Forelimb muscle (tissue), 1 donor: ENCODE results near the gene STK24. TPM values are rescaled to one million over a fixed set of nuclear protein-coding genes. Genes with fewer than 3 reads are reported as not detected.

Source experiments
- DNase-seq: peaks from one replicate; pipeline ENCODE4 v3.0.0-alpha.2; 2013; ENCODE audit warnings: low read depth
- polyA plus RNA-seq: library from polyadenylated mRNA; unstranded; fragments of 120-200 nt; gene quantifications from one replicate; pipeline ENCODE4 v1.2.1, GENCODE V29; 2013; ENCODE audit not compliant: insufficient read length

The STK24 gene
- polyA plus RNA-seq, 1 donor: 41.5 TPM

DNA sequence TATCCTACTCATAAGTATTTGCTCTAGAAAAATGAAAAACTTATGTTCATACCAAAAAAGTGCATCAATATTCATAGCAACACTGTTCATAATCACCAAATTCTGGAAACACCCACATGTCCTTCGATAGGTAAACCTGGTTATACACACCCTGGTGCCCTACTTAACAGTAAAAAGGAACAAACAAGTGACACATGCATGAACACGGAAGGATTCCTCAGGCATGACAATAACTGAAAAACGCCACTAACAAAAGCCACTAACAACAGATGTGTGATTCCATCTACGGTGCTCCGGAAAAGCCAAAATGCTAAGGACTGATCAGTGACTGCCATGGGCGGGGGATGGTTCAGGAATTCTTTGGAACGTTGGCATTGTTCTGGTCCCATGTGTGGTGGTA is 65.5 kb downstream of the STK24 start:
- DNase-seq: no peak

DNA sequence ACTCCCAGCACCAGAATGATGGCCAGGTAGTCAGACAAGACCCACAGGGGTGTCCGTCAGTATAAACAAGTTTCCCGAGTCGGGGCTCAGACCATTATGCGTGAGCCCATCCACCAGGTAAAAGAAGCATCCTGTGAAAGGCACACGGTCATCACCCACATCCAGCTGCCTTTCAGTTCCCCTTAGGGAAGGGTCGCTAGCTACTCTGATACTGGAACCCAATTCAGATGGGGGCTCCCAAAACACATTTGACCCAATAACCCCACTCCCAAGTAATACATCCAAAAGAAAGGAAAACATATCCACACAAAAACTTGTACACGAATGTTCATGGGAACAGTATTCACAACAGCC is 66.8 kb downstream of the STK24 start:
- no peak for DNase-seq

DNA sequence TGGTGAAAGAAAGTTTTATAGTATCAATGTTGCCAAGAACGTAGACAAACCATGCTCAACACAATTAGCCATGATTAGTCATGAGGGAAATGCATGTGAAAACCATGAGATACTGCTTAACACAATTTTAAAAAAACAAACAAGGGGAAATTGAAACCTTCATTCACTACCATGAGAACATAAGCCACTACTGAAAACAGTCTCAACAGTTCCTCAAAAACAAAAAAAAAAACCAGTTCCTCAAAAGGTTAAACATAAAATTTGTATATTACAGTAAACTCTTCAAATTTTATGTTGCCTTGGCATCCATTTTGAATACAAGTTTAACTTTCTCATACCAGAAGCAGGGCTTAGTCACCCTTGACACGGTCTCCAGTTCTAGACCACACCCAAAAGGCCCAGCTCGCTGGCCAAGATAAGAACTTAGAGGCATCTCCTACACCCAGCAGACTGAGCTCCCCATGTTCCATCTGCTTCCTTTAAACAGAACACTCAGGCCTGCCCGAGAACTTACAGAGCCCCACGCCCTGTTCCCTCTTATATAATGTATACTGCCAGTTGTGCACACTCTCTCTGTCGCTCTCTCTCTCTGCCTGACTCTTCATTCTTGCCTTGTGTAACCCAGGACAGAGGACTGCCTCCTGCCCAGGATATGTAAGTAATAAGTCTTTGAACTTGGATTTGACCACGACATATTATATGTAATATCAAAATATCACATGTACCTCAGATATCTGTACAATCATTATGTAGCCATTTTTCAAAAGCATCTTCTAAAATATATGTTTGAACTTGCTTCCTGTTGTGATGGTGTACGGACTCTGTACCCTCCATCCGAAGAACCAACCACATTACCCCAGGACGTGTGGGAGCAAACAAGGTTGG is 67.4 kb downstream of the STK24 start:
- no peak for DNase-seq

DNA sequence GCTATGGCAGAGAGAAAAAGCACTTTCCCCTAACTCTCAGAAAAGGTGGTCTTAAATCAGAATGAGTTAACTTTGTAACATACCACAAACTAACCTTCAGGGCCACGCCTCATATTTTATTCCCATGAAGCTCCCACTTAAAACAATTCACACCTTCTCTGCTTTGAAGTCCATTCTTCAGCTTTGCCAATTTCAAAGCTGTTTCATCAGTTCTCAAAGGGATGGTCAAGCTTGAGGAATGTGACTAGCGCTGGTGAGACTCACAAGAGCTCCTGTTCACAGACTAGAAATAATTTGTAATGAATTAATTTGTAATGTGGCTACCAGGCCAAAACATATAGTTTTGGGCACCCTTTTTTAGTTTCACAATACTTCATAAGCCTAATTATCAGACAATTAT is 68.2 kb downstream of the STK24 start:
- no peak for DNase-seq

DNA sequence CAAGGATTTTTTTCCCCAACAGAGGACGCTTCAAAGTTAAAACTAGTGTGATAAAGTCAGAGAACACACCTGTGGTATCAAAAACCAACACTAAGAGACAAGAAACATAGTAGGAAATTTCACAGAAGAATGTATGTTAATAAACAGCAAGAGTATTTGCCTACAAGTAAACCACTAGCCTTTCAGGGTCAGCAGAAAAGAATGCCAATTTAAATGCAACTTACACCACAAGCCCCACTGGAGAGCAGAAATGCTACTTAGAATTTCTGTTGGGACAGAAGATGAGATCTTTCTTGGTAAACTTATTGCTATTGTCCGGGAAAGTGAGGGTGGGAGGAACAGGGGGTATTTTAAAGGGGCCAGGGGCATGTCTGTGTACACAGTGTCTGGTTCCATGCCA is 68.6 kb downstream of the STK24 start:
- no peak for DNase-seq

DNA sequence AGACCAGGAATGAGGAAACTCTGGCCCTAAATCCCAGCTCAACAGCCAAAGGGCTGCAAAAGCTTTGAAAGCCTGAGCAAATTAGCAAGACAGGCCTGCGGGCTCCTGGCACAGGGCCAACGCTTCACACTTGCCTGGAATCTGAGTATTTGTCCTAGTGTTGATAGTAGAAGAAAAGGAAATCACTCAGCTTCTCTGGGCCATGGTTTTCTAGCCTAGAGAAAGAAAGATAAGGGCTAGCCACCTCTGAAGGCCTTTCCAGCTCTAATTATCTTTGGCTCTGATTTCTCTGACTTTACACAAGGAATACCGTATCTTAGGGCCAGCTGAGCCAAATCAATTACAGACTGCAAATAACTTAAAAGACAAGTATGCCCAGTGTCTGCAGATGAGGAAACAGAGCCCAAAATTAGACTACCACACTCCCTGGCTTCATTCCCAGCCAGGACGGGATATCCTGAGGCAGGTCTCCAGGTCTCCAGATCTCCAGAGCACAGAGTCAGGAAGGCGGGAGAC is 69.6 kb downstream of the STK24 start:
- no peak for DNase-seq

DNA sequence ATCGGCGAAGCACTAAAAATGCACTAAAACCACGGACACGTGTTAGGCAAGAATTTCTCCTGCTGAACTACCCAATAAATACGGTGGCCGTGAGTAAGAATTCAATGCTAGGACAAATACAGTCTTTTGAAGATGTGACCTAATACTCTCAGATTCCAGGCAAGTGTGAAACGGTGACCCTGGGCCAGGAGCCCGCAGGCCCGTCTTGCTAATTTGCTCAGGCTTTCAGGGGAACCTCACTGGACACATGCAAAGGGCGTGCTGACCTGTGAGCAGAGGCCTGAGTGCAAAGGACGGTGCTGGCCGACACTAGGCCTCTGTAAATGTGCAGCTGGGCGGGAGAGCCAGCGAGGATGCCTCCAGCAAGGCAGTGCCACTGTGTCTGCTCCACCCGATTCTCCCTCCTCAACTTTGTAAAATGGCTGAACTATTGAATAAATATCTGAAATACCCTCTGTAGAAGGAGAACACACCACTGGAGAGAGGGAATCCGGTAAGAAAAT is 70.1 kb downstream of the STK24 start:
- DNase-seq: no peak

DNA sequence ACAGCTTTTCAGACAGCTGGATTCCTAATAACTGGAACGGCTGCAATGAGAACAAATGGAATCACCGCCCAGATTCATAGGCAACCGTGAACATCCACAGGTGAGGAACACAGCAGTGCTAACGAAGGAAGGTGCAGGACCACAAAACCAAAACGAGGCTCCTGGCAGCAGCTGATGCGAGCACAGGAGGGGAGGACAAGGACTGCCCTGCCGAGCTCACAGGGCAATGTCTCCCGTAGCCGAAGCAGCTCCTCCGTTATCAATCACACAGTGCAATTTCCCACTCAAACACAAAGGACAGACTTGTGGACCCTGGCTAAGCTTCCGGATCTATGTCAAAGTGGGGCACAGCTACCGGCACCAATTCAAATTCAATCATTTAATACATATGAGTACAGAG is 70.6 kb downstream of the STK24 start:
- DNase-seq: no peak

DNA sequence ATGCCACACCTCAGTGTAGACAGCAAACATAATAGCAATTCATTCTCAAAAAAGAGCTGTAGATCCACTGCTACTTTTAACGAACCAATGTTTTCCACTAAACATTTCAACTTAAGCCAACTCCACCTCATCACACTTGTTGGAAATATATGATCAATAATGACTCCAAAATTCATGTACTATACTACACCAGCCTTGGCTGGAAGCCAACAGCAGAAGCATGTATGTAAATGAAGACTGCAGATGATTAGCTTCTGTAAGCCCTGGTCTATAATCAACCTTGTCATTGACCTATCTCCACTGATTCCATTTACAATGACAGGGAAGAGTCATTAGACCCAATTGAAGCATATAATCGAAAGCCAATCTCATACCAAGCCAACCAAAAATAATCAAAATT is 71.7 kb downstream of the STK24 start:
- no peak for DNase-seq

DNA sequence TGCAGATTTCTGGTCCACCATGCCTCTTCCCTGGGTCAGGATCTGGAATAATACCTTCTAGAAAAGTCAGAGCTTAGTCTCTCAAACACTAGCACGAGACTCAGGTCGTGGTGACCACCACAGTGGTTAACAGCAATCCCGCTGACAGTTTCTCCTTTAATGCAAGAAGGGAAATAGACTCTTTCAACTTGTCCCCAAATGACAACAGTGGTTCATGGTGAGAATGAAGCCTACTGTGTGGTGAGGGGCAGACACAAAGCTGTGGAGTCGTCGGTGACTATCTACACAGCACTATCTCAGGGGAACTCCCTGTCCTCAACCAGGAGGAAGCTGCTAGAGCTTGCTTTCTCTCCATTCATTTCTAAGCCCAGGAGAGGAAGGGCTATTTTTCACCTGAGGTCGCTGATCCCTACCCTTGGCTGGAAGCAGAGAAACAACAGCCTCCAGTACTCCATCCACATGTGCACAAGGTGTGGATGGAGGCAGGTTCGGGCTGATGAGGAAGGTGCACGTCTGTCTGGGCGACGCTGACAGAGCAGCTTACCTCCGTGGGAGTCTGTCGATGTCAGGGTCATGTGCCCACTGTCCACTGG is 72.4 kb downstream of the STK24 start:
- no peak for DNase-seq

DNA sequence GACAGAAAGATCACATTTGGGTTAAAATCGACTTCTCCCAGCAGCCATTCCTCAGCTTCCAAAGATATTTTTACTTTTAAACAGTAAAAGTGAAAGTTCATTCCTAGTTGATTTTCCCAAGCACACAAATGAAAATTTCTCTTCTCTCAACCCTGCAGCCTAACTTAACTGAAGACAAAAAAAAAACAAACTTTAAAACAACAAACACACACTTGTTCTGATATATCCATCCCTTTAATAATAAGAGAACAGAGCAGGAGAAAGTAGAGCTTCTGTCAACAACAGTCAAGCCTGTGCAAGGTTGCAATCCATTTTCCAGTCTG is 72.9 kb downstream of the STK24 start:
- no peak for DNase-seq

DNA sequence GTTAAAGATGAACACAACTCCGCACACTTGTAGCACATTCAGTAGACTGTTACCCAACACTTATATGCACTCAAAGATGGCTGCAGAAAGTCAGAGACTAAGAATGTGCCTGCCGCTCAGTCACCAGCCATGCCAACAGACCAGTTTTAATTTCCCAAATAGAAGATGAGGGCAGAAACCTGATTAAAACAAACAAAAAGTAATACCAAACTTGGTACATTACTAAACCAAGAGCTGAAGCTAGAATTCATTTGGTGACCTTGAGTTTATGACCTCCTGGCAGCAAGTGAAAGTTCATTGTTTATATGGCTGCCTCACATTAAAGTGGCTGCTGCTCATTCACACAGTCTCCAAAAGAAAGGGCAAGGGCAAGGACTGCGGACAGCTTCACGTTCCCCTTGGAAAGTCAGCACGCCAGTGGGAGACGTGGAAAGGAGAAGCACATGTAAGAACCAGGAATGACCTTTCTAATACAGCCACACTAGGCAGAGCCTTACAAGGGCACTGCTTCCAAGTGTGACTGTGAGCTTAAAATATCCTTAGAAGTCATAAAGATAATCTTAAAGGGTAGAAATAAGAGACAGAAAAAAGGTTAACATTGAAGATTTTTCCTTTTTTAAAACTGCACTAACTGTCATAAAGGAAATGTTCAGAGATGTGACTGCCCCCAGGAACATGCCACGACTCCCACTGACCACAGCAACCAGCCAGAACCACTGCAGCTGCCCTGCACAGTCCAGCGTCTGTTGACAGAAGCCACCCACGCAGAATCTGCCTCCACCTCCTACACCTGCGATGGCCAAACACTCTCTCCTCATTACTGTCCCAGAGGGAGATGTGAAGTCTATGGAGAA is 73.5 kb downstream of the STK24 start:
- DNase-seq: no peak

DNA sequence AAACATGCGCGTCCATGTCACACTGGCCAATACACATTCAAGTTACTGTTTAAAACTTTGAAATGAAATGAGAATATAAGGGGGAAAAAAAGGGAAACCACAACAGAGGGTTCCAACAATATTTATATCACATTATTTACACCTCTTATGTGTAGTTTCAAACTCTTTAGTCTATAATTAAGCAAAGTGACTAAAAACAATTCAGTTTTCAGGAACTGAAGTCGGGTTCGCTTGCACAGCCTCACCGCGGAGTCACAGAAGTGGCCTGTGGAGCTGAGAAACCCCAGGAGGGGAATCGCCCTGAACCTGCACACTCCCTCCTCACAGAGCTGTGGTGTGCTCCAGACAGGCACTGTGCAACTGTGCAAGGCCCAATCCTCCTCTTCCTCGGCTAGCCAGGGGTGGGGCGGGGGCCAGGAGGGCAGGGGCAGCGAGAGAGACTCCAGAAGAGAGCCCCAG is 75.9 kb downstream of the STK24 start:
- no peak for DNase-seq

DNA sequence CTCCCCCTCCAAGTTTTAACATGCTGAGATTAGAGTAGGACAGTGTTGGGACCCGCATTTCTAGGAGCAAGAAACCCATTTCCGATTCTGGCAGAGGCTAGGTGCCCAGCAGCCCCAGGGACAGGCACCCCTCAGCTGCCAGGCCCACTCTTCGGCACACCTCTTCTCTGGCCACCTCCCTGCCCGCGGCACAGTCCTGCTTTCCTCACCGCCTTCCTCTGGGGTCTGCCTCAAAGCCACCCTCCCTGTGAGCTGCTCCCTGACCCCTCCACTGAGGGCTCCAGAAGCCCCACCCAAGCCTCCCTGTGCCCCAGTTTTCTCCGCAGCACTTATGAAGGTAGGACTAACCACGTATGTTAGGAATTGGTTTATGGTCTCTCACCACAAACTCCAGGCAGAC is 79.9 kb downstream of the STK24 start:
- DNase-seq: no peak

DNA sequence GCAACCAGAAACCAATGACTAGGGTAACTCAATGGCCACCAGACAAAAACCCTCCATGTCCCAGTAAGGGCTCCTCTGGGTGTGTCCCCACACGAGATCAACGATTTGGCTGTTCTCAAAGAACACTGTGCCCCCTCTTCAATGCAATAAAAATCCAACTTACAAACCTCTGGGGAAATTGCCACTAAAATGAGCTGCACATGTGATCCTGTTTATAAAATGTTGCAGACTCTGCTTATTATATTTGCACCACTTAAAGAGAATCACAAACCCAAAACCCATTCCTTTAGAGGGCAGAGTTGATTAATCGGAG is 80.5 kb downstream of the STK24 start:
- no peak for DNase-seq

DNA sequence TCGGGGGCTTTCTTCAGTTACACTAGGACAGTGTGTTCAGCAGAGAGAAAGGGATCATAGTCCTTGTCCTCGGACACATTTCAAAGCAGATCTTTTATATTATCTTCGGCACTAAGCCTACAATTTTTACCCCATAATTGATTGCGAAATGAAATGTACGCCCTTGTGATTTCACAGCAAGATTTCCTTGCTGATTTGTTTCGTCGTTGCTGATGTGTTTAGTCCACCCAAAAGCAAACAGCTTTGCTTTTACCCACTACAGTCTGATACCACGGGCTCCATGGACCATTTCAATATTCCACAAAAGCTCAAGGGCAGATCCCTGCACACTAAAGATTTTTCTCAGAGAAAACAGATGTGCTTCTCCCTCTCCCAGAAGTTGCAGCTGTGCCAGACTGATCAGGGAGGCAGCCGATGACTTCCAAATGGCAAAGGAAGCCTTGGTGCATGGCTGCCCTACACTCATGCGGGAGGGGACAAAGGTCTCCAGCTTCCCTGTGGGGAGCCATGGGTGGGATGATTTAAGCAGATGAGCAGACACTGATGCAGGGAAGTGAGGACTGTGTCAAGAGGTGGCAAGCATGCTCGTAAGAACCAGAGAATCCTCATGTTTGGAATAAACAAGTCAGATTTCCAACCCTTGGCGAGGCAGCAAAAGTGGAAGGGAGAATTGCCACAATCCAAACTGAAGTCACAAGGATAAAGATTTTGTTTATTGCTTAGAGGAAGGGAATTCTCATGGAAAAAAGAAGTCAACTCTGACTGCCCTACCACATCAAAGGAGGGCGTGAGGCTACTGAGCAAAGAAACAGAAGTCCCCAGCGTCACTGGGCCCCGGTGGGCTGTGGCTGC is 81.1 kb downstream of the STK24 start:
- DNase-seq: no peak

DNA sequence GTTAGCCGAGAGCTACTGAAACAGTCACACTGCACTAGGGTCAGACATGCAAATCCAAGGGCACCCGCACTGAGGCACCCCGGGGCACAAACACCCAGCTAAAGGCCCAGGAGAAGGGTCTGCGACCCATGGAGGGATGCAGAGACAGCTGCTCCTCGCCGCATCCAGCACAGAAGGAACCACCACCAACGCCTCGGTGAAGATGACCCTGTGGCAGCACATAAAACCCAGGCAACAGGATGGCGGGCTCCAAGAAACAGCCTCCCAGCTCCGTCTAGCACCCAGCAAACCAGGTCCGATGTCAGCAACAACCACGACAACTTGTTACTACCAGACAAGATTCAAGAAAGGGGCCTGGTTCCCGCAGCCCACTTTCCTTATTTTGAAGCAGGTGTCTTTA is 82.1 kb downstream of the STK24 start:
- DNase-seq: no peak

DNA sequence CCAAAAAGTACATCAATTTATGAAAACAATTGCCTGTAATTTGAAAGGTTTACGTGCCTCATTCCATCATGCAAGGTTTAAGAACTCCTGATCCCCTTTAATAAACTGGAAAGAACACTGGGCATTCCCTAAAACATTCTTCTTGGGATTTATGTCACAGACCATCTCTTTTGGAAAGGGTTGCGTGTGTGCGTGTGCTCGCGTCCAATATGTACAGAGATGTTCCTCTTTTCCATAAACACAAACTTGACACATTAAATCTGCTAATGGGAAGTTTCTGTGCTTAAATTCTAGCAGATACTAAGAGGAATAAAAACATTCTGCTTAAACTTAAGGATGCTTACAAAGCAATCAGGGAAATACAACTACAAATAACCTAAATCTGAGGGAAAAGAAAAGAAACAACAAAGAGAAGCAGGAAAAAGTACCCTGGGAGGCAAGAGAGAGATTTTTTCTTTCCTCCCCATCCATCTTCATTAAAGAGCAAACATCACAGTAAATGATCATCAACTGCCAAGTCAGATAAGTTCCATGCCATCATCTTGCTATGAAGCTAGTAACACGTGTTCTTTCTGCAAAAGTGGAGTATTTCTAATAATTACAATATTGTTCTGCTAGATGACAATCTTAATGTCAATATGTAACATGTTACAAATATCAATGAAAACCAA is 83.7 kb downstream of the STK24 start:
- DNase-seq: no peak

DNA sequence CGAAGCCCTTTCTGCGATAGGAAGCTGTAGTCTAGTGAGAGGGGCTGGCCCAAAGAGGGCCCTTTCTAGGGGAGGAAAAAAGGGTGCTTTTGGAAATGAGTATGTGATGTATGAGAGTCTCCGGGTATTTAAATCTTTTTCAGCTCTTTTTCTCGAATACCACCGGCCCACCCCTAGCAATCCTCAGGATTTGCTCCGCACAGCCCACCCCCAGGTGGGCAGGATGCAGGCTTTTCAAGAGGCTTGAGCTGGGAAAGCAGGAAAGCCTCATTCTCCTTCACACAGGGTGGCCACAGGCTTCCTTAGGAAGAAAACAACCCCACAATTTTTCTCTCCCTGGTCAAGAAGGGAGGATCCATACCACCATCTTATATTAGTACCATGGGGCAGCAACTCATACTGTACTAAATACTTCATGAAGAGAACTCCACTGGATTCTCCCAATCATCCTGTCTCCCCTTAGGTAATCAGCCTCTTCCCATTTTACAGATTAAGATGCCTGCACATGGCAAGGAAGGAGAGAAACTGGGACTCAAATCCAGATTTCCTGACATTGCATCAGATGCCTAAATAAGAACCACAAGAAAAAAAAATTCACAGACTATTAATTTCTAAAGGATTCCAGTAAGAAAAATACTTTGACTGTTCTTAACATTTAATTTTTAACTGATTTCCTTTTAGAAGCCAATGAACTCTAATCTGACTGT is 84.4 kb downstream of the STK24 start:
- no peak for DNase-seq

DNA sequence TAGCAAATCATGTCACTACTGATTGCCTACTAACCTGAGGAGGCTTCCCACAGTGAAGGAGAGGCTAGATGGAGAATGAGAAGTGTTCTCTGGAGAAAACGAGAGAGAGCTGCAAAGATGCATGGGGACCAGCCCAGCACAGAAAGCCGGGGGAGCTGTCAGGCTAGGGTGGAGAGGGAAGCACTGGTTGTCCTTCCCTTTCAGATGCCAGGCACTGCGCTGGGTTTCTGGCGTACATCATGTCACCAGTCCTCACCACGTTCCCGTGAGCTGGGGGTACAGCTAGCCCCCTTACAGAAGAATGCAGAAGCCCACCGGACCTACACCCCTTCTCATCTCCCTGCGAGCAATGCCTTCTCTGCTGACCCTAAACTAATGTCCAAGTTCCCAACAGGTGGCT is 86.0 kb downstream of the STK24 start:
- no peak for DNase-seq
